Muscle of leg (tissue), 11 donors: Measurements from ENCODE around the gene STBD1. TPM values are rescaled to one million over a fixed set of nuclear protein-coding genes. Genes with fewer than 3 reads are reported as not detected.

Experiments
- DNase-seq: peaks from one replicate; pipeline ENCODE4 v3.0.0; 2013
- H3K27ac ChIP-seq: one replicate; pipeline ENCODE4 v1.5.1; 2013; ENCODE audit warnings: mild to moderate bottlenecking, low read length, control low read depth
- H3K27me3 ChIP-seq: one replicate; pipeline ENCODE4 v1.6.1; 2013; ENCODE audit warnings: low read length; ENCODE audit not compliant: control insufficient read depth, insufficient read depth
- H3K36me3 ChIP-seq: one replicate; pipeline ENCODE4 v1.6.1; 2013; ENCODE audit warnings: low read length; ENCODE audit not compliant: control insufficient read depth, insufficient read depth
- H3K4me1 ChIP-seq: one replicate; pipeline ENCODE4 v1.6.1; 2013; ENCODE audit warnings: low read length; ENCODE audit not compliant: control insufficient read depth, insufficient read depth
- H3K4me3 ChIP-seq: one replicate; pipeline ENCODE4 v1.5.1; 2013; ENCODE audit warnings: low read length, control low read depth
- H3K9me3 ChIP-seq: replicated peaks from 2 replicates; pipeline ENCODE4 v1.6.1; 2013; ENCODE audit warnings: low read depth, low read length; ENCODE audit not compliant: control insufficient read depth
- WGBS: methylation state at CpG from one replicate; pipeline ENCODE4 v1.1.5; 2013; ENCODE audit warnings: missing lambda C conversion rate; ENCODE audit not compliant: insufficient coverage; 5-methylcytosine and 5-hydroxymethylcytosine counted together
- polyA plus RNA-seq, 8 donors: library from polyadenylated mRNA; unstranded; fragments of 120-200 nt; gene quantifications; one replicate each; pipeline versions ENCODE4 v1.2.1 to v1.2.3, GENCODE V29; 2013; ENCODE audit warnings: inconsistent platforms in 1 of 8, low replicate concordance in 1 of 8; ENCODE audit not compliant: insufficient read length in 8 of 8, insufficient read depth in 1 of 8
- total RNA-seq: library from RNA; stranded (reverse); fragments of 120-200 nt; gene quantifications from one replicate; pipeline ENCODE4 v1.2.4, GENCODE V29; 2013

STBD1 gene
- total and polyA plus RNA-seq, 9 donors = 22.1 to 47.6 (median 35.0) TPM

GRCh38 chr4:76301775-76302162 is 4.8 kb upstream of the STBD1 start:
- peaks cover 23% of the 10 kb centered on the region for H3K4me1 ChIP-seq
- no CpG with 5 or more reads among the region's 1 CpG for WGBS

GRCh38 chr4:76302826-76303438 is 3.6 kb upstream of the STBD1 start:
- no peak for DNase-seq
- no peaks in the 10 kb centered on the region for H3K36me3 ChIP-seq
- H3K27me3 ChIP-seq = peaks cover 24% of the 10 kb centered on the region
- H3K4me1 ChIP-seq = peaks cover 31% of the 10 kb centered on the region
- H3K27ac ChIP-seq = no peak overlapping the region
- 62% methylated on average over 2 of the region's 3 CpGs for WGBS
- H3K9me3 ChIP-seq = peaks cover 10% of the 10 kb centered on the region
- H3K4me3 ChIP-seq = no peak overlapping the region

More at GRCh38 chr4:76301775-76302162, 4.8 kb upstream of the STBD1 start:
- H3K27ac ChIP-seq = peak overlapping the region; percentile 71
- no peak overlapping the region for H3K4me3 ChIP-seq
- no peak for DNase-seq
- H3K27me3 ChIP-seq = peaks cover 13% of the 10 kb centered on the region
- no peaks in the 10 kb centered on the region for H3K36me3 ChIP-seq
- peaks cover 14% of the 10 kb centered on the region for H3K9me3 ChIP-seq

- H3K9me3 ChIP-seq = no peaks in the 10 kb centered on the region
- WGBS = 80% methylated on average over 3 of the region's 7 CpGs
- H3K36me3 ChIP-seq = peaks cover 8% of the 10 kb centered on the region
- peaks cover 24% of the 10 kb centered on the region for H3K27me3 ChIP-seq
- no peak for DNase-seq
- peaks cover 31% of the 10 kb centered on the region for H3K4me1 ChIP-seq
- H3K4me3 ChIP-seq = peak overlapping the region; percentile 79
- H3K27ac ChIP-seq = no peak overlapping the region
These were observed 1.4 kb upstream of the STBD1 start for GRCh38 chr4:76305033-76305687.

- Histone ChIP-seq H3K4me1 (peaks cover 27% of the 10 kb centered on the region), H3K36me3 (peaks cover 12% of the 10 kb centered on the region), H3K27ac (peak overlapping the region; percentile 96), H3K4me3 (peak overlapping the region; percentile 79), H3K9me3 (no peaks in the 10 kb centered on the region), H3K27me3 (peaks cover 24% of the 10 kb centered on the region)
- peak; percentile 34 for DNase-seq
- 5% methylated on average over 31 of the region's 37 CpGs for WGBS
These were observed 538 bp downstream of the STBD1 start for GRCh38 chr4:76306882-76307659.

GRCh38 chr4:76307660-76308014 is 1.1 kb downstream of the STBD1 start:
- Histone ChIP-seq H3K9me3 (no peaks in the 10 kb centered on the region), H3K36me3 (peaks cover 12% of the 10 kb centered on the region), H3K4me1 (peaks cover 23% of the 10 kb centered on the region), H3K4me3 (peak overlapping the region; percentile 79), H3K27ac (peak overlapping the region; percentile 96), H3K27me3 (peaks cover 24% of the 10 kb centered on the region)
- DNase-seq = peak; percentile 71
- WGBS = 55% methylated on average over 3 of the region's 4 CpGs

- H3K9me3 ChIP-seq = no peaks in the 10 kb centered on the region
- WGBS = 68% methylated on average over 5 of the region's 6 CpGs
- H3K27me3 ChIP-seq = peaks cover 24% of the 10 kb centered on the region
- H3K4me3 ChIP-seq = peak overlapping the region; percentile 79
- H3K36me3 ChIP-seq = peaks cover 12% of the 10 kb centered on the region
- H3K27ac ChIP-seq = peak overlapping the region; percentile 96
- peaks cover 23% of the 10 kb centered on the region for H3K4me1 ChIP-seq
- DNase-seq = peak; percentile 63
These were observed 2.0 kb downstream of the STBD1 start for GRCh38 chr4:76308548-76308947.

GRCh38 chr4:76309939-76310550 is 3.5 kb downstream of the STBD1 start:
- WGBS = 81% methylated on average over 1 of the region's 3 CpGs
- peaks cover 12% of the 10 kb centered on the region for H3K36me3 ChIP-seq
- H3K4me1 ChIP-seq = peaks cover 21% of the 10 kb centered on the region
- no peak overlapping the region for H3K27ac ChIP-seq
- no peaks in the 10 kb centered on the region for H3K9me3 ChIP-seq
- DNase-seq = no peak
- H3K27me3 ChIP-seq = peaks cover 21% of the 10 kb centered on the region
- H3K4me3 ChIP-seq = no peak overlapping the region

GRCh38 chr4:76310683-76311082 is 4.2 kb downstream of the STBD1 start:
- H3K27me3 ChIP-seq = peaks cover 16% of the 10 kb centered on the region
- H3K9me3 ChIP-seq = no peaks in the 10 kb centered on the region
- 83% methylated on average over 1 of the region's 4 CpGs for WGBS
- no peak overlapping the region for H3K27ac ChIP-seq
- no peak overlapping the region for H3K4me3 ChIP-seq
- DNase-seq = no peak
- H3K36me3 ChIP-seq = peaks cover 12% of the 10 kb centered on the region
- H3K4me1 ChIP-seq = peaks cover 16% of the 10 kb centered on the region

GRCh38 chr4:76311896-76312331 is 5.4 kb downstream of the STBD1 start:
- 50% methylated on average over 1 of the region's 1 CpG for WGBS
- Histone ChIP-seq H3K9me3 (peaks cover 2% of the 10 kb centered on the region), H3K4me1 (peaks cover 13% of the 10 kb centered on the region), H3K27ac (no peak overlapping the region), H3K4me3 (no peak overlapping the region), H3K36me3 (peaks cover 12% of the 10 kb centered on the region), H3K27me3 (peaks cover 10% of the 10 kb centered on the region)
- DNase-seq = peak; percentile 24

GRCh38 chr4:76312457-76312856 is 5.9 kb downstream of the STBD1 start:
- H3K9me3 ChIP-seq = peaks cover 2% of the 10 kb centered on the region
- no peak for DNase-seq
- WGBS = no CpG with 5 or more reads among the region's 1 CpG
- peaks cover 8% of the 10 kb centered on the region for H3K4me1 ChIP-seq
- H3K36me3 ChIP-seq = peaks cover 12% of the 10 kb centered on the region
- H3K4me3 ChIP-seq = no peak overlapping the region
- H3K27me3 ChIP-seq = peaks cover 4% of the 10 kb centered on the region
- no peak overlapping the region for H3K27ac ChIP-seq
